ENCODE data around the gene MED10.

DNA sequence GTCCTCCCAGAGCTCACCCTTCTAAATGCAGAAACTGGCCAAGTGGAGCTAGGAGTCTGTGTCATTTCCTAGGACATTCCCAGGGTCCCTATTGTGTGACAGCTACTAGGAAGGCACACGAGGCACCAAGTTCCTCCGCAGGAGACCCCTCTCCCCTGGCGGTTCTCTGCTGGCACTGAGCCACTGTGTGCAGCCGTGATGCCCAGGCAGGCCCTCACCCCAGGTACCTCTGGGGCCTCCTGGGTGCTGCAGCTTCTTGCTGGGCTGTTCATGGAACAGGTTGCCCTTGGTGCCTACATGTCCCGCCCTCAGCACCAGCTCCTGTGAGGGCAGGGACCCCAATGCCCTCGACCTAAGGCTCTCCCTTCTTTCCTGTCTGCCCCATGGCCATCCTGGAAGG, 23.1 kb downstream of the MED10 start:
- TF ChIP-seq, protein P1, sequence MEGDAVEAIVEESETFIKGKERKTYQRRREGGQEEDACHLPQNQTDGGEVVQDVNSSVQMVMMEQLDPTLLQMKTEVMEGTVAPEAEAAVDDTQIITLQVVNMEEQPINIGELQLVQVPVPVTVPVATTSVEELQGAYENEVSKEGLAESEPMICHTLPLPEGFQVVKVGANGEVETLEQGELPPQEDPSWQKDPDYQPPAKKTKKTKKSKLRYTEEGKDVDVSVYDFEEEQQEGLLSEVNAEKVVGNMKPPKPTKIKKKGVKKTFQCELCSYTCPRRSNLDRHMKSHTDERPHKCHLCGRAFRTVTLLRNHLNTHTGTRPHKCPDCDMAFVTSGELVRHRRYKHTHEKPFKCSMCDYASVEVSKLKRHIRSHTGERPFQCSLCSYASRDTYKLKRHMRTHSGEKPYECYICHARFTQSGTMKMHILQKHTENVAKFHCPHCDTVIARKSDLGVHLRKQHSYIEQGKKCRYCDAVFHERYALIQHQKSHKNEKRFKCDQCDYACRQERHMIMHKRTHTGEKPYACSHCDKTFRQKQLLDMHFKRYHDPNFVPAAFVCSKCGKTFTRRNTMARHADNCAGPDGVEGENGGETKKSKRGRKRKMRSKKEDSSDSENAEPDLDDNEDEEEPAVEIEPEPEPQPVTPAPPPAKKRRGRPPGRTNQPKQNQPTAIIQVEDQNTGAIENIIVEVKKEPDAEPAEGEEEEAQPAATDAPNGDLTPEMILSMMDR (conservative IDR thresholded peaks at IDR 0.05; ENCODE audit: low read depth in 2 of 2), result no peak
- TF ChIP-seq EZH2 (IDR thresholded peaks at IDR 0.05; ENCODE audit: low read depth, unreplicated experiment), result no peak
- TF ChIP-seq EZH2phosphoT487 (IDR thresholded peaks at IDR 0.05; ENCODE audit: unreplicated experiment), result no peak
- TF ChIP-seq, protein P2, sequence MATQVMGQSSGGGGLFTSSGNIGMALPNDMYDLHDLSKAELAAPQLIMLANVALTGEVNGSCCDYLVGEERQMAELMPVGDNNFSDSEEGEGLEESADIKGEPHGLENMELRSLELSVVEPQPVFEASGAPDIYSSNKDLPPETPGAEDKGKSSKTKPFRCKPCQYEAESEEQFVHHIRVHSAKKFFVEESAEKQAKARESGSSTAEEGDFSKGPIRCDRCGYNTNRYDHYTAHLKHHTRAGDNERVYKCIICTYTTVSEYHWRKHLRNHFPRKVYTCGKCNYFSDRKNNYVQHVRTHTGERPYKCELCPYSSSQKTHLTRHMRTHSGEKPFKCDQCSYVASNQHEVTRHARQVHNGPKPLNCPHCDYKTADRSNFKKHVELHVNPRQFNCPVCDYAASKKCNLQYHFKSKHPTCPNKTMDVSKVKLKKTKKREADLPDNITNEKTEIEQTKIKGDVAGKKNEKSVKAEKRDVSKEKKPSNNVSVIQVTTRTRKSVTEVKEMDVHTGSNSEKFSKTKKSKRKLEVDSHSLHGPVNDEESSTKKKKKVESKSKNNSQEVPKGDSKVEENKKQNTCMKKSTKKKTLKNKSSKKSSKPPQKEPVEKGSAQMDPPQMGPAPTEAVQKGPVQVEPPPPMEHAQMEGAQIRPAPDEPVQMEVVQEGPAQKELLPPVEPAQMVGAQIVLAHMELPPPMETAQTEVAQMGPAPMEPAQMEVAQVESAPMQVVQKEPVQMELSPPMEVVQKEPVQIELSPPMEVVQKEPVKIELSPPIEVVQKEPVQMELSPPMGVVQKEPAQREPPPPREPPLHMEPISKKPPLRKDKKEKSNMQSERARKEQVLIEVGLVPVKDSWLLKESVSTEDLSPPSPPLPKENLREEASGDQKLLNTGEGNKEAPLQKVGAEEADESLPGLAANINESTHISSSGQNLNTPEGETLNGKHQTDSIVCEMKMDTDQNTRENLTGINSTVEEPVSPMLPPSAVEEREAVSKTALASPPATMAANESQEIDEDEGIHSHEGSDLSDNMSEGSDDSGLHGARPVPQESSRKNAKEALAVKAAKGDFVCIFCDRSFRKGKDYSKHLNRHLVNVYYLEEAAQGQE (IDR thresholded peaks at IDR 0.05; ENCODE audit: unreplicated experiment), result no peak
- TF ChIP-seq STAT1 (IDR thresholded peaks at IDR 0.05; ENCODE audit: unreplicated experiment), result no peak
- no peak for TF ChIP-seq POLR2AphosphoS5 (IDR thresholded peaks at IDR 0.05; ENCODE audit: low read depth)
- TF ChIP-seq CREB1 (CRISPR knock-in tag; IDR thresholded peaks at IDR 0.05; ENCODE audit: low read depth), result no peak
- TF ChIP-seq, protein P3, sequence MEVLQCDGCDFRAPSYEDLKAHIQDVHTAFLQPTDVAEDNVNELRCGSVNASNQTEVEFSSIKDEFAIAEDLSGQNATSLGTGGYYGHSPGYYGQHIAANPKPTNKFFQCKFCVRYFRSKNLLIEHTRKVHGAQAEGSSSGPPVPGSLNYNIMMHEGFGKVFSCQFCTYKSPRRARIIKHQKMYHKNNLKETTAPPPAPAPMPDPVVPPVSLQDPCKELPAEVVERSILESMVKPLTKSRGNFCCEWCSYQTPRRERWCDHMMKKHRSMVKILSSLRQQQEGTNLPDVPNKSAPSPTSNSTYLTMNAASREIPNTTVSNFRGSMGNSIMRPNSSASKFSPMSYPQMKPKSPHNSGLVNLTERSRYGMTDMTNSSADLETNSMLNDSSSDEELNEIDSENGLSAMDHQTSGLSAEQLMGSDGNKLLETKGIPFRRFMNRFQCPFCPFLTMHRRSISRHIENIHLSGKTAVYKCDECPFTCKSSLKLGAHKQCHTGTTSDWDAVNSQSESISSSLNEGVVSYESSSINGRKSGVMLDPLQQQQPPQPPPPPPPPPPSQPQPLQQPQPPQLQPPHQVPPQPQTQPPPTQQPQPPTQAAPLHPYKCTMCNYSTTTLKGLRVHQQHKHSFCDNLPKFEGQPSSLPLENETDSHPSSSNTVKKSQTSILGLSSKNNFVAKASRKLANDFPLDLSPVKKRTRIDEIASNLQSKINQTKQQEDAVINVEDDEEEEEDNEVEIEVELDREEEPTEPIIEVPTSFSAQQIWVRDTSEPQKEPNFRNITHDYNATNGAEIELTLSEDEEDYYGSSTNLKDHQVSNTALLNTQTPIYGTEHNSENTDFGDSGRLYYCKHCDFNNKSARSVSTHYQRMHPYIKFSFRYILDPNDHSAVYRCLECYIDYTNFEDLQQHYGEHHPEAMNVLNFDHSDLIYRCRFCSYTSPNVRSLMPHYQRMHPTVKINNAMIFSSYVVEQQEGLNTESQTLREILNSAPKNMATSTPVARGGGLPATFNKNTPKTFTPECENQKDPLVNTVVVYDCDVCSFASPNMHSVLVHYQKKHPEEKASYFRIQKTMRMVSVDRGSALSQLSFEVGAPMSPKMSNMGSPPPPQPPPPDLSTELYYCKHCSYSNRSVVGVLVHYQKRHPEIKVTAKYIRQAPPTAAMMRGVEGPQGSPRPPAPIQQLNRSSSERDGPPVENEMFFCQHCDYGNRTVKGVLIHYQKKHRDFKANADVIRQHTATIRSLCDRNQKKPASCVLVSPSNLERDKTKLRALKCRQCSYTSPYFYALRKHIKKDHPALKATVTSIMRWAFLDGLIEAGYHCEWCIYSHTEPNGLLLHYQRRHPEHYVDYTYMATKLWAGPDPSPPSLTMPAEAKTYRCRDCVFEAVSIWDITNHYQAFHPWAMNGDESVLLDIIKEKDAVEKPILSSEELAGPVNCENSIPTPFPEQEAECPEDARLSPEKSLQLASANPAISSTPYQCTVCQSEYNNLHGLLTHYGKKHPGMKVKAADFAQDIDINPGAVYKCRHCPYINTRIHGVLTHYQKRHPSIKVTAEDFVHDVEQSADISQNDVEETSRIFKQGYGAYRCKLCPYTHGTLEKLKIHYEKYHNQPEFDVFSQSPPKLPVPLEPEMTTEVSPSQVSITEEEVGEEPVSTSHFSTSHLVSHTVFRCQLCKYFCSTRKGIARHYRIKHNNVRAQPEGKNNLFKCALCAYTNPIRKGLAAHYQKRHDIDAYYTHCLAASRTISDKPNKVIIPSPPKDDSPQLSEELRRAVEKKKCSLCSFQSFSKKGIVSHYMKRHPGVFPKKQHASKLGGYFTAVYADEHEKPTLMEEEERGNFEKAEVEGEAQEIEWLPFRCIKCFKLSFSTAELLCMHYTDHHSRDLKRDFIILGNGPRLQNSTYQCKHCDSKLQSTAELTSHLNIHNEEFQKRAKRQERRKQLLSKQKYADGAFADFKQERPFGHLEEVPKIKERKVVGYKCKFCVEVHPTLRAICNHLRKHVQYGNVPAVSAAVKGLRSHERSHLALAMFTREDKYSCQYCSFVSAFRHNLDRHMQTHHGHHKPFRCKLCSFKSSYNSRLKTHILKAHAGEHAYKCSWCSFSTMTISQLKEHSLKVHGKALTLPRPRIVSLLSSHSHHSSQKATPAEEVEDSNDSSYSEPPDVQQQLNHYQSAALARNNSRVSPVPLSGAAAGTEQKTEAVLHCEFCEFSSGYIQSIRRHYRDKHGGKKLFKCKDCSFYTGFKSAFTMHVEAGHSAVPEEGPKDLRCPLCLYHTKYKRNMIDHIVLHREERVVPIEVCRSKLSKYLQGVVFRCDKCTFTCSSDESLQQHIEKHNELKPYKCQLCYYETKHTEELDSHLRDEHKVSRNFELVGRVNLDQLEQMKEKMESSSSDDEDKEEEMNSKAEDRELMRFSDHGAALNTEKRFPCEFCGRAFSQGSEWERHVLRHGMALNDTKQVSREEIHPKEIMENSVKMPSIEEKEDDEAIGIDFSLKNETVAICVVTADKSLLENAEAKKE (CRISPR knock-in tag; IDR thresholded peaks at IDR 0.05), result no peak
